Liver (tissue), 9 donors: ENCODE measurements around the gene TTC7B. TPM values are rescaled to one million over a fixed set of nuclear protein-coding genes. Genes with fewer than 3 reads are reported as not detected.

Experiments used
- DNase-seq: peaks from one replicate; pipeline ENCODE4 v3.0.0-alpha.2; 2017; ENCODE audit warnings: low spot score
- H3K27ac ChIP-seq, 2 donors: one replicate each; pipeline ENCODE4 v1.7.0; 2013; ENCODE audit warnings: inconsistent platforms in 2 of 2, low read length in 2 of 2, control low read depth in 1 of 2, low read depth in 1 of 2, mild to moderate bottlenecking in 1 of 2
- H3K27me3 ChIP-seq, 4 donors: one replicate each; pipeline versions ENCODE4 v1.6.1 to v1.7.0; 2013; ENCODE audit warnings: low read length in 3 of 4, inconsistent platforms in 1 of 4, mild to moderate bottlenecking in 1 of 4, moderate library complexity in 1 of 4; ENCODE audit not compliant: control insufficient read depth in 4 of 4, insufficient read depth in 4 of 4
- H3K36me3 ChIP-seq, 4 donors: one replicate each; pipeline versions ENCODE4 v1.6.1 to v1.7.0; 2013; ENCODE audit warnings: low read length in 3 of 4, mild to moderate bottlenecking in 3 of 4, low read depth in 1 of 4, moderate library complexity in 1 of 4; ENCODE audit not compliant: control insufficient read depth in 4 of 4, insufficient read depth in 3 of 4
- H3K4me1 ChIP-seq, 4 donors: one replicate each; pipeline versions ENCODE4 v1.6.1 to v1.7.0; 2013; ENCODE audit warnings: low read length in 3 of 4, mild to moderate bottlenecking in 3 of 4, moderate library complexity in 1 of 4; ENCODE audit not compliant: control insufficient read depth in 4 of 4, insufficient read depth in 4 of 4
- H3K4me3 ChIP-seq, 3 donors: one replicate each; pipeline versions ENCODE4 v1.6.1 to v1.7.0; 2013; ENCODE audit warnings: low read length in 3 of 3, control low read depth in 1 of 3, low read depth in 1 of 3, mild to moderate bottlenecking in 1 of 3
- H3K9ac ChIP-seq, 2 donors: one replicate each; pipeline ENCODE4 v1.7.0; 2013; ENCODE audit warnings: low read length in 2 of 2, mild to moderate bottlenecking in 2 of 2, moderate library complexity in 2 of 2, control low read depth in 1 of 2, low read depth in 1 of 2
- H3K9me3 ChIP-seq, 4 donors: one replicate each; pipeline versions ENCODE4 v1.6.1 to v1.7.0; 2013; ENCODE audit warnings: low read length in 3 of 4; ENCODE audit not compliant: control insufficient read depth in 4 of 4
- EGR1 ChIP-seq, 2 donors: IDR thresholded peaks; 2 replicates each; pipeline ENCODE4 v1.6.1; 2016 to 2018; ENCODE audit warnings: antibody characterized with exemption in 2 of 2, low read depth in 2 of 2
- FOXA1 ChIP-seq: IDR thresholded peaks from 2 replicates; pipeline ENCODE4 v1.6.1; 2016; ENCODE audit warnings: antibody characterized with exemption
- FOXA2 ChIP-seq: IDR thresholded peaks from 2 replicates; pipeline ENCODE4 v1.6.1; 2016; ENCODE audit warnings: antibody characterized with exemption
- GABPA ChIP-seq, 2 donors: IDR thresholded peaks in 1 of 2; conservative IDR thresholded peaks in 1 of 2; 2 replicates each; pipeline ENCODE4 v1.6.1; 2016; ENCODE audit warnings: antibody characterized with exemption in 2 of 2, mild to moderate bottlenecking in 1 of 2, moderate library complexity in 1 of 2
- JUND ChIP-seq, 2 donors: IDR thresholded peaks; 2 replicates each; pipeline ENCODE4 v1.6.1; 2016; ENCODE audit warnings: antibody characterized with exemption in 2 of 2
- MAX ChIP-seq: IDR thresholded peaks from 2 replicates; pipeline ENCODE4 v1.6.1; 2016; ENCODE audit warnings: antibody characterized with exemption
- NR2F2 ChIP-seq: IDR thresholded peaks from 2 replicates; pipeline ENCODE4 v1.6.1; 2016; ENCODE audit warnings: antibody characterized with exemption
- REST ChIP-seq: IDR thresholded peaks from 2 replicates; pipeline ENCODE4 v1.6.1; 2016; ENCODE audit warnings: antibody characterized with exemption, mild to moderate bottlenecking
- RXRA ChIP-seq, 2 donors: IDR thresholded peaks; 2 replicates each; pipeline ENCODE4 v1.6.1; 2017 to 2018; ENCODE audit warnings: antibody characterized with exemption in 2 of 2, mild to moderate bottlenecking in 1 of 2
- SP1 ChIP-seq: IDR thresholded peaks from 2 replicates; pipeline ENCODE4 v1.6.1; 2018; ENCODE audit warnings: antibody characterized with exemption, mild to moderate bottlenecking
- TAF1 ChIP-seq: conservative IDR thresholded peaks from 2 replicates; pipeline ENCODE4 v1.6.1; 2016; ENCODE audit warnings: antibody characterized with exemption, mild to moderate bottlenecking
- ZBTB33 ChIP-seq: IDR thresholded peaks from 2 replicates; pipeline ENCODE4 v1.6.1; 2016; ENCODE audit warnings: antibody characterized with exemption
- WGBS: extraction: QIAGEN DNeasy Blood & Tissue Kit; methylation state at CpG from one replicate; pipeline ENCODE4 v1.1.7; 2013; 5-methylcytosine and 5-hydroxymethylcytosine counted together
- polyA plus RNA-seq, 2 donors: library from polyadenylated mRNA; stranded (reverse) in 1 of 2; unstranded in 1 of 2; fragments of 200-250 nt in 1 of 2; fragments of >200 nt in 1 of 2; fragmentation: Nextera tagmentation in 1 of 2; extraction: Ambion mirVana in 1 of 2; gene quantifications; one replicate each; pipeline versions ENCODE4 v1.2.1 to v1.2.3, GENCODE V29; 2013 to 2015
- total RNA-seq, 2 donors: library from RNA; depleted of rRNA; stranded (reverse); fragments of >200 nt; gene quantifications; one replicate each; pipeline ENCODE4 v1.2.3, GENCODE V29; 2014
- TF ChIP-seq, protein P1 (sequence below): IDR thresholded peaks from 2 replicates; pipeline ENCODE4 v1.6.1; 2016; ENCODE audit warnings: antibody characterized with exemption
- TF ChIP-seq, protein P2 (sequence below): fragments of 150-350 bp; IDR thresholded peaks from 2 replicates; pipeline ENCODE4 v1.5.1; 2017; ENCODE audit warnings: improper control_type of control experiment, low read depth, low read length; ENCODE audit not compliant: missing input control
- donor health status: healthy.
- donor health status: healthy.
- donor health status: healthy.
- donor health status: healthy.
- donor health status: healthy.

TTC7B gene
- total and polyA plus RNA-seq, 4 donors: 9.1 to 31.0 (median 12.5) TPM

DNA sequence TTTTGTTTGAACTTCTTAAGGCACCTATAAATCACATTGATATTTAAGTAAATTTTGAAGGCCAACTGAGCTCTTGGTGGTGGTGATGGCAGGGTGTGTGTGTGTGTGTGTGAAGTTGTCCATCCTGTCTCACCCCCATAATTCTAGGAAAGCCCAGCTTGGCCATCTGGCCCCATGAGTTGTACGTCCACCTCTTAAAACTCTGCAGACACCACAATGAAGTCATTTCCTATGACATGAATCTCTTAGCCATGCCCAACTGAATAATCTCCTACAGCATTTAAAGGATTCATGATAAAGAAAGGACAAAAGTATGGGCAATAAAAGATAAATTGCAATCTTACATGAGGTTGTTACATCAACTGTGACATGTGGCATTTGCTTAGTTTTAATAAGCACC is 123.4 kb downstream of the TTC7B start (continued):
- TF ChIP-seq ZBTB33 (no peak), MAX (no peak), FOXA2 (no peak), GABPA (IDR thresholded peaks at IDR 0.05 in 1 of 2, conservative IDR thresholded peaks at IDR 0.05 in 1 of 2) (no peak), JUND (IDR thresholded peaks at IDR 0.05) (no peak), EGR1 (IDR thresholded peaks at IDR 0.05; ENCODE audit: low read depth in 2 of 2) (no peak)

DNA sequence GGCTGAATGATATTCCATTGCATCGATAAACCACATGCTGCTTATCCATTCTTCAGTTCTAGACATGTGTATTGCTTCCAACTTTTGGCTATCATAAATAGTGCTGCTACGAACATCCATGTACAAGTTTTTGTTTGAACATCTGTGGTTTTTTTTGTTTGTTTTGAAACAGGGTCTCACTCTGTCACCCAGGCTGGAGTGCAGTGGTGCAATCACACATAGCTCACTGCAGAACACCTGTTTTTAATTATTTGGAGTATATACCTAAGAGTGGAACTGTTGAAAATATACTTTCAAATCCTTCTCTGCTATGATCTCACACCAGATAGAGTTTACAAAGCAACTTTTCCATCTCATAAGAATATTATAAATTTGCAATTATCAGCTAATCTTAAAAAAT is 124.2 kb downstream of the TTC7B start:
- DNase-seq: no peak
- H3K9me3 ChIP-seq: no peaks in the 10 kb centered on the region
- 67% methylated on average over 2 of the region's 2 CpGs for WGBS
- H3K4me1 ChIP-seq: peaks cover 0 to under 1% (median 0%) of the 10 kb centered on the region in 4 donors
- peaks cover 3 to 7% (median 5%) of the 10 kb centered on the region in 4 donors for H3K36me3 ChIP-seq
- no peak overlapping the region for H3K9ac ChIP-seq
- TF ChIP-seq FOXA1 (no peak), NR2F2 (no peak), JUND (IDR thresholded peaks at IDR 0.05) (no peak), MAX (no peak), ZBTB33 (no peak), GABPA (IDR thresholded peaks at IDR 0.05 in 1 of 2, conservative IDR thresholded peaks at IDR 0.05 in 1 of 2) (no peak), FOXA2 (no peak), RXRA (IDR thresholded peaks at IDR 0.05) (no peak), TAF1 (no peak), SP1 (no peak), REST (no peak)
- TF ChIP-seq, protein P1, sequence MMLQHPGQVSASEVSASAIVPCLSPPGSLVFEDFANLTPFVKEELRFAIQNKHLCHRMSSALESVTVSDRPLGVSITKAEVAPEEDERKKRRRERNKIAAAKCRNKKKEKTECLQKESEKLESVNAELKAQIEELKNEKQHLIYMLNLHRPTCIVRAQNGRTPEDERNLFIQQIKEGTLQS: no peak
- TF ChIP-seq, protein P2, sequence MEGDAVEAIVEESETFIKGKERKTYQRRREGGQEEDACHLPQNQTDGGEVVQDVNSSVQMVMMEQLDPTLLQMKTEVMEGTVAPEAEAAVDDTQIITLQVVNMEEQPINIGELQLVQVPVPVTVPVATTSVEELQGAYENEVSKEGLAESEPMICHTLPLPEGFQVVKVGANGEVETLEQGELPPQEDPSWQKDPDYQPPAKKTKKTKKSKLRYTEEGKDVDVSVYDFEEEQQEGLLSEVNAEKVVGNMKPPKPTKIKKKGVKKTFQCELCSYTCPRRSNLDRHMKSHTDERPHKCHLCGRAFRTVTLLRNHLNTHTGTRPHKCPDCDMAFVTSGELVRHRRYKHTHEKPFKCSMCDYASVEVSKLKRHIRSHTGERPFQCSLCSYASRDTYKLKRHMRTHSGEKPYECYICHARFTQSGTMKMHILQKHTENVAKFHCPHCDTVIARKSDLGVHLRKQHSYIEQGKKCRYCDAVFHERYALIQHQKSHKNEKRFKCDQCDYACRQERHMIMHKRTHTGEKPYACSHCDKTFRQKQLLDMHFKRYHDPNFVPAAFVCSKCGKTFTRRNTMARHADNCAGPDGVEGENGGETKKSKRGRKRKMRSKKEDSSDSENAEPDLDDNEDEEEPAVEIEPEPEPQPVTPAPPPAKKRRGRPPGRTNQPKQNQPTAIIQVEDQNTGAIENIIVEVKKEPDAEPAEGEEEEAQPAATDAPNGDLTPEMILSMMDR: no peak
- H3K27me3 ChIP-seq: no peaks in the 10 kb centered on the region
- no peak overlapping the region for H3K4me3 ChIP-seq
- H3K27ac ChIP-seq: no peak overlapping the region
